ENCODE measurements around the gene SNHG17. TPM values are rescaled to one million over a fixed set of nuclear protein-coding genes. Genes with fewer than 3 reads are reported as not detected.
A peak's percentile ranks its signal among the peaks of the same experiment; 100 is the strongest.
"Not testable (repeated sequence)": the region's sequence is repeated elsewhere in the genome, so short reads cannot be mapped to it uniquely, and the experiment has no call there.

Gene SNHG17
- total and polyA plus RNA-seq, 8 donors, result 12.1 to 56.7 (median 30.1) TPM

- DNase-seq (no peak), ATAC-seq (no peak)
- H3K36me3 ChIP-seq, result peaks cover 0 to 12% of the 10 kb centered on the region in 2 donors
- H3K4me3 ChIP-seq, result no peak overlapping the region
- H3K9me3 ChIP-seq, result no peaks in the 10 kb centered on the region
- H3K27ac ChIP-seq, result no peak overlapping the region
- H3K27me3 ChIP-seq, result peaks cover 0 to 5% of the 10 kb centered on the region in 2 donors
- no peak for TF ChIP-seq CTCF (IDR thresholded peaks at IDR 0.05)
- intact Hi-C loops (cut with DNase I), result no loop called here
- peaks cover 6 to 20% of the 10 kb centered on the region in 2 donors for H3K4me1 ChIP-seq
Observed at GRCh38 chr20:38437796-38438195, 2.7 kb upstream of the SNHG17 start.

- peak overlapping the region in 1 of 2 donors; percentile 74 for H3K4me3 ChIP-seq
- DNase-seq, result no peak
- H3K36me3 ChIP-seq, result peaks cover 0 to 35% of the 10 kb centered on the region in 2 donors
- intact Hi-C loops (cut with DNase I), result no loop called here
- H3K27me3 ChIP-seq, result no peaks in the 10 kb centered on the region
- no peaks in the 10 kb centered on the region for H3K9me3 ChIP-seq
- H3K4me1 ChIP-seq, result peaks cover 6 to 38% of the 10 kb centered on the region in 2 donors
- peak overlapping the region in 1 of 2 donors; percentile 85 for H3K27ac ChIP-seq
- peak in 1 of 2 donors; percentile 5 for TF ChIP-seq CTCF (IDR thresholded peaks at IDR 0.05)
- ATAC-seq, result no peak
Observed at GRCh38 chr20:38435555-38435939, 419 bp upstream of the SNHG17 start.

- ATAC-seq (peak; percentile 54), DNase-seq (peak in 1 of 4 donors; percentile 51)
- Histone ChIP-seq H3K4me1 (peaks cover 6 to 39% of the 10 kb centered on the region in 2 donors), H3K9me3 (no peaks in the 10 kb centered on the region), H3K4me3 (peak overlapping the region; percentile 55 to 74), H3K27ac (peak overlapping the region; percentile 47 to 85), H3K36me3 (peaks cover 0 to 47% of the 10 kb centered on the region in 2 donors), H3K27me3 (no peaks in the 10 kb centered on the region)
- intact Hi-C loops (cut with DNase I), result no loop called here
- no peak for TF ChIP-seq CTCF (IDR thresholded peaks at IDR 0.05)
Observed at GRCh38 chr20:38434301-38434741, 807 bp downstream of the SNHG17 start.

GRCh38 chr20:38433304-38433972, 1.7 kb downstream of the SNHG17 start:
- H3K27me3 ChIP-seq, result no peaks in the 10 kb centered on the region
- no peak for DNase-seq
- ATAC-seq, result no peak
- H3K27ac ChIP-seq, result peak overlapping the region in 1 of 2 donors; percentile 85
- H3K36me3 ChIP-seq, result peaks cover 0 to 56% of the 10 kb centered on the region in 2 donors
- H3K4me1 ChIP-seq, result peaks cover 6 to 39% of the 10 kb centered on the region in 2 donors
- peak overlapping the region; percentile 55 to 74 for H3K4me3 ChIP-seq
- intact Hi-C loops (cut with DNase I), result no loop called here
- TF ChIP-seq CTCF (IDR thresholded peaks at IDR 0.05), result no peak
- no peaks in the 10 kb centered on the region for H3K9me3 ChIP-seq

- H3K27me3 ChIP-seq; ATAC-seq; H3K27ac ChIP-seq; DNase-seq; H3K9me3 ChIP-seq; intact Hi-C loops (cut with DNase I): not testable (repeated sequence)
- Histone ChIP-seq H3K4me3 (peak overlapping the region in 1 of 2 donors; percentile 74), H3K4me1 (peaks cover 6 to 39% of the 10 kb centered on the region in 2 donors), H3K36me3 (peaks cover 0 to 62% of the 10 kb centered on the region in 2 donors)
Observed at GRCh38 chr20:38432870-38433269, 2.3 kb downstream of the SNHG17 start.
